Inferior parietal cortex (tissue), 1 donor: ENCODE results near the gene PLEKHG4B.
"Not testable (repeated sequence)": the region's sequence is repeated elsewhere in the genome, so short reads cannot be mapped to it uniquely, and the experiment has no call there.

ENCODE experiments used
- DNase-seq: peaks from one replicate; pipeline ENCODE4 v3.0.0-alpha.2; 2016; ENCODE audit errors: extremely low spot score

The PLEKHG4B gene

GRCh38 chr5:91556-92263 lies at the start of gene PLEKHG4B:
Gene PLEKHG4B (plus strand): TSS chr5:92168. CDS start chr5:92232, 64 bp downstream.
- DNase-seq, result no peak

- DNase-seq, result no peak
Observed at GRCh38 chr5:42250-42649, 49.7 kb upstream of the PLEKHG4B start.

GRCh38 chr5:48192-48591 lies 43.8 kb upstream of the PLEKHG4B start:
- no peak for DNase-seq

GRCh38 chr5:49530-49929 lies 42.4 kb upstream of the PLEKHG4B start:
- DNase-seq, result not testable (repeated sequence)

- DNase-seq, result no peak
Observed at GRCh38 chr5:49953-50544, 41.9 kb upstream of the PLEKHG4B start.

GRCh38 chr5:50724-51499 lies 41.1 kb upstream of the PLEKHG4B start:
- DNase-seq, result no peak

GRCh38 chr5:51500-51823 lies 40.5 kb upstream of the PLEKHG4B start:
- no peak for DNase-seq

GRCh38 chr5:53381-54174 lies 38.4 kb upstream of the PLEKHG4B start:
- no peak for DNase-seq

- DNase-seq, result no peak
Observed at GRCh38 chr5:54175-54730, 37.7 kb upstream of the PLEKHG4B start.

GRCh38 chr5:54876-55569 lies 36.9 kb upstream of the PLEKHG4B start:
- DNase-seq, result no peak

GRCh38 chr5:56561-57290 lies 35.2 kb upstream of the PLEKHG4B start:
- DNase-seq, result no peak

GRCh38 chr5:60250-60649 lies 31.7 kb upstream of the PLEKHG4B start:
- DNase-seq, result not testable (repeated sequence)

GRCh38 chr5:70440-70839 lies 21.5 kb upstream of the PLEKHG4B start:
- no peak for DNase-seq

GRCh38 chr5:72316-73180 lies 19.4 kb upstream of the PLEKHG4B start:
- not testable (repeated sequence) for DNase-seq

GRCh38 chr5:73181-73447 lies 18.9 kb upstream of the PLEKHG4B start:
- not testable (repeated sequence) for DNase-seq

GRCh38 chr5:73768-74502 lies 18.0 kb upstream of the PLEKHG4B start:
- no peak for DNase-seq

- no peak for DNase-seq
Observed at GRCh38 chr5:74503-75109, 17.4 kb upstream of the PLEKHG4B start.
